Testis (tissue), 2 donors: ENCODE data around the gene GRIK4.

Experiments used
- POLR2A ChIP-seq: fragments of 450-650 bp; IDR thresholded peaks from one replicate; pipeline ENCODE4 v1.6.1; 2017; ENCODE audit warnings: antibody characterized with exemption, mild to moderate bottlenecking, moderate library complexity
- TF ChIP-seq, protein P1 (sequence below), 3 experiments: fragments of 450-650 bp in 2 of 3; fragments of 200-600 bp in 1 of 3; sonication (generic) in 1 of 3; IDR thresholded peaks; one replicate each; pipeline ENCODE4 v1.5.1; 2016 to 2019; ENCODE audit warnings: antibody characterized with exemption in 3 of 3, mild to moderate bottlenecking in 2 of 3, moderate library complexity in 1 of 3

DNA sequence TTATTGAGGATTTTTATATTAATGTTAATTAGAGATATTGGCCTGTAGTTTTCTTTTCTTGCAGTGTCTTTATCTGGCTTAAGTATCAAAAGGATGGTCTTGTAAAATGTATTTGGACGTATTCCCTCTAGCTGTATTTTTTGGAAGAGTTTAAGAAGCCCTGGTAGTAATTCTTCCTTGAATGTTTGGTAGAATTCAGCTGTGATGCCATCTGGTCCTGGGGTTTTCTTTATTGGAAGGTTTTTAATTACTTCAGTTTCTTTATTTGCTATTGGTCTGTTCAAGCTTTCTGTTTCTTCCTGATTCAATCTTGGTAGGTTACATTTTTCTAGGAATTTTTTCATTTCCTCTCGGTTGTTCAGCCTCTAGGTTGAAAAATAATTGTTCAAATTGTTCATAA, 257.4 kb downstream of the GRIK4 start:
- TF ChIP-seq, protein P1, sequence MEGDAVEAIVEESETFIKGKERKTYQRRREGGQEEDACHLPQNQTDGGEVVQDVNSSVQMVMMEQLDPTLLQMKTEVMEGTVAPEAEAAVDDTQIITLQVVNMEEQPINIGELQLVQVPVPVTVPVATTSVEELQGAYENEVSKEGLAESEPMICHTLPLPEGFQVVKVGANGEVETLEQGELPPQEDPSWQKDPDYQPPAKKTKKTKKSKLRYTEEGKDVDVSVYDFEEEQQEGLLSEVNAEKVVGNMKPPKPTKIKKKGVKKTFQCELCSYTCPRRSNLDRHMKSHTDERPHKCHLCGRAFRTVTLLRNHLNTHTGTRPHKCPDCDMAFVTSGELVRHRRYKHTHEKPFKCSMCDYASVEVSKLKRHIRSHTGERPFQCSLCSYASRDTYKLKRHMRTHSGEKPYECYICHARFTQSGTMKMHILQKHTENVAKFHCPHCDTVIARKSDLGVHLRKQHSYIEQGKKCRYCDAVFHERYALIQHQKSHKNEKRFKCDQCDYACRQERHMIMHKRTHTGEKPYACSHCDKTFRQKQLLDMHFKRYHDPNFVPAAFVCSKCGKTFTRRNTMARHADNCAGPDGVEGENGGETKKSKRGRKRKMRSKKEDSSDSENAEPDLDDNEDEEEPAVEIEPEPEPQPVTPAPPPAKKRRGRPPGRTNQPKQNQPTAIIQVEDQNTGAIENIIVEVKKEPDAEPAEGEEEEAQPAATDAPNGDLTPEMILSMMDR (IDR thresholded peaks at IDR 0.05): no peak
- TF ChIP-seq POLR2A: no peak
